ENCODE measurements around the gene ZC2HC1B.

- TF ChIP-seq SP2 (IDR thresholded peaks at IDR 0.05; ENCODE audit: low read length) (no peak), EZH2 (IDR thresholded peaks at IDR 0.05; ENCODE audit: low read depth, low read length, severe bottlenecking) (no peak), POLR2AphosphoS5 (IDR thresholded peaks at IDR 0.05; ENCODE audit: low read depth, low read length) (no peak), CBX5 (IDR thresholded peaks at IDR 0.05; ENCODE audit: low read depth, low read length) (no peak), KDM5A (IDR thresholded peaks at IDR 0.05; ENCODE audit: low read length) (no peak), CTCF (IDR thresholded peaks at IDR 0.05; ENCODE audit: control extremely low read depth in 1 of 3, insufficient read depth in 1 of 3, low read depth in 1 of 3, low read length in 3 of 3) (0 out of 4 replicates have a peak, but pooled peaks of 1 of the 3 experiments have one; percentile 10), SRF (IDR thresholded peaks at IDR 0.05; ENCODE audit: low read depth, low read length) (no peak), TAF1 (IDR thresholded peaks at IDR 0.05; ENCODE audit: low read depth, low read length) (no peak), POLR2A (IDR thresholded peaks at IDR 0.05; ENCODE audit: control extremely low read depth in 1 of 2, low read depth in 2 of 2, low read length in 2 of 2) (no peak), KDM4A (IDR thresholded peaks at IDR 0.05; ENCODE audit: low read depth, low read length, severe bottlenecking) (no peak), JUND (IDR thresholded peaks at IDR 0.05; ENCODE audit: low read length) (no peak), RXRA (IDR thresholded peaks at IDR 0.05; ENCODE audit: insufficient read depth, low read depth, low read length) (no peak), SP1 (IDR thresholded peaks at IDR 0.05; ENCODE audit: low read depth, low read length) (no peak), ZNF274 (IDR thresholded peaks at IDR 0.05; ENCODE audit: borderline replicate concordance, extremely low read depth, low read length) (no peak)
Observed at GRCh38 chr6:143885116-143885515, 20.8 kb downstream of the ZC2HC1B start.
